T47D (cell line): ENCODE data around the gene ICE1.
A peak's percentile ranks its signal among the peaks of the same experiment; 100 is the strongest.
"Not testable (repeated sequence)": the region's sequence is repeated elsewhere in the genome, so short reads cannot be mapped to it uniquely, and the experiment has no call there.

Experiments used
- DNase-seq, 2 experiments: peaks; one replicate each; pipeline versions ENCODE4 v3.0.0 to v3.0.0-alpha.2; 2011 to 2012; ENCODE audit warnings: low read depth in 1 of 2, low spot score in 1 of 2
- JUND ChIP-seq: IDR thresholded peaks from 2 replicates; pipeline ENCODE4 v1.6.1; 2012; ENCODE audit warnings: low read depth
- in situ Hi-C: cut with HindIII; loops from 2 replicates; pipeline ENCODE4 v1.10.0; 2016; ENCODE audit warnings: low sequenced_read_pairs, low pct_unique_long_range_greater_than_20kb

Gene ICE1

GRCh38 chr5:5494489-5495402, 72.3 kb downstream of the ICE1 start:
- DNase-seq, result peak; percentile 60 to 89
- in situ Hi-C loops, result no loop called here
- TF ChIP-seq JUND, result no peak

GRCh38 chr5:5497152-5497788, 74.8 kb downstream of the ICE1 start:
- in situ Hi-C loops, result no loop called here
- TF ChIP-seq JUND, result no peak
- peak; percentile 72 to 80 for DNase-seq

GRCh38 chr5:5499442-5499841, 77.0 kb downstream of the ICE1 start:
- no peak for TF ChIP-seq JUND
- DNase-seq, result no peak
- in situ Hi-C loops, result no loop called here

- DNase-seq, result no peak
- in situ Hi-C loops, result no loop called here
These were observed 81.8 kb downstream of the ICE1 start for GRCh38 chr5:5504325-5504724.

GRCh38 chr5:5505815-5506214, 83.3 kb downstream of the ICE1 start:
- no peak for DNase-seq
- no peak for TF ChIP-seq JUND
- in situ Hi-C loops, result no loop called here

More at GRCh38 chr5:5504325-5504724, 81.8 kb downstream of the ICE1 start:
- TF ChIP-seq JUND, result no peak

- in situ Hi-C loops, result no loop called here
- no peak for TF ChIP-seq JUND
- DNase-seq, result no peak
These were observed 85.9 kb downstream of the ICE1 start for GRCh38 chr5:5508391-5508790.

GRCh38 chr5:5511904-5512416, 89.5 kb downstream of the ICE1 start:
- DNase-seq, result no peak
- no peak for TF ChIP-seq JUND
- in situ Hi-C loops, result no loop called here

- in situ Hi-C loops, result no loop called here
- TF ChIP-seq JUND, result no peak
- no peak for DNase-seq
These were observed 90.1 kb downstream of the ICE1 start for GRCh38 chr5:5512543-5512942.

GRCh38 chr5:5520622-5521021, 98.1 kb downstream of the ICE1 start:
- in situ Hi-C loops, DNase-seq: not testable (repeated sequence)

GRCh38 chr5:5521029-5521428, 98.6 kb downstream of the ICE1 start:
- TF ChIP-seq JUND, result no peak
- DNase-seq, result no peak
- in situ Hi-C loops, result no loop called here

GRCh38 chr5:5521478-5521877, 99.0 kb downstream of the ICE1 start:
- no peak for TF ChIP-seq JUND
- DNase-seq, result no peak
- in situ Hi-C loops, result no loop called here

GRCh38 chr5:5522336-5522735, 99.9 kb downstream of the ICE1 start:
- no peak for TF ChIP-seq JUND
- DNase-seq, result no peak
- in situ Hi-C loops, result no loop called here

GRCh38 chr5:5523066-5523505, 100.6 kb downstream of the ICE1 start:
- DNase-seq, result peak in 1 of 2 experiments; percentile 47
- TF ChIP-seq JUND, result no peak
- in situ Hi-C loops, result no loop called here
